Panc1 (cell line): ENCODE measurements around the gene GH2.
"Not testable (repeated sequence)": the region's sequence is repeated elsewhere in the genome, so short reads cannot be mapped to it uniquely, and the experiment has no call there.

ENCODE experiments used
- CTCF ChIP-seq: fragments of 450-650 bp; IDR thresholded peaks from 2 replicates; pipeline ENCODE4 v1.5.1; 2017; ENCODE audit warnings: mild to moderate bottlenecking
- POLR2AphosphoS5 ChIP-seq: IDR thresholded peaks from 2 replicates; pipeline ENCODE4 v1.6.1; 2012; ENCODE audit warnings: mild to moderate bottlenecking, low read depth, low read length, moderate library complexity

GRCh38 chr17:63869491-63870291 lies 12.1 kb downstream of the GH2 start:
- peak; percentile 27 for TF ChIP-seq CTCF
- TF ChIP-seq POLR2AphosphoS5 = not testable (repeated sequence)
